NCI-H748 treated with DMSO at 0.1 percent for 48 hours (cell line): ENCODE measurements around the gene SGTA.

Experiments
- DNase-seq: peaks from one replicate; lab custom pipeline; 2025; lab: John Stamatoyannopoulos, UW

SGTA gene

DNA sequence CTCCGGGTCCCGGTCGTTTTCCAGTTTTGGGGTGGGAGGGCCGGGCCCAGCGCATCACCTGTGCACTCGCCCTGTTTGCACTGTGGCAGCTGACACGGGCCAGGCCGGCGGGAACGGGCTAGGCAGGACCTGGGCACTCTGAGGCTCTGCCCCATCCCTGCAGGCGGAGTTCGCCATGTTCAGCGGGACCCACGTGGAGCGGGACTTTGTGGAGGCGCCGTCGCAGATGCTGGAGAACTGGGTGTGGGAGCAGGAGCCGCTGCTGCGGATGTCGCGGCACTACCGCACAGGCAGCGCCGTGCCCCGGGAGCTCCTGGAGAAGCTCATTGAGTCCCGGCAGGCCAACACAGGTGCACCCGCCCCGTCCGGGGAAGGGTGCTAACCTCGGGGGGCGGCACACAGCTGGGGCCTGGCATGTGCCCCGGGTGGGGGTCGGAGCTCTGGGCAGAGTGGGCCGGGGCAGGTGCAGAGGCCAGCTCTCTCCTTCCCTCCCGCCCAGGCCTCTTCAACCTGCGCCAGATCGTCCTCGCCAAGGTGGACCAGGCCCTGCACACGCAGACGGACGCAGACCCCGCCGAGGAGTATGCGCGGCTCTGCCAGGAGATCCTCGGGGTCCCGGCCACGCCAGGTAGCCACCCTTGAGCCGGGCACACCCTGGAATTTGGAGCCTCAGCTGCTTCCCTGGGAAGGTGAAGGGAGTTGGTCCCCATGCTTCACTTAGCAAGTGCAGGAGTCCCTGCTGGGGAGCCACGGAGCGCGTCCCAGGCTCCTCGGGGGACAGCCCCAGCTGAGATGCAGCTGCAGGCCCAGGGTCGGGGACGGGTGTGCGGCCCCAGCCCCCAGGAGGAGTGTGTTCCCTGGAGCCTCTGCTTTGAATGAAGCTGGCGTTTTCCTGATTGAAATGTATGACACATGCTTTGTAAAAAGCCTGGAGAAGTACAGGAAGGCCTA, 27.3 kb upstream of the SGTA start:
- DNase-seq: no peak

DNA sequence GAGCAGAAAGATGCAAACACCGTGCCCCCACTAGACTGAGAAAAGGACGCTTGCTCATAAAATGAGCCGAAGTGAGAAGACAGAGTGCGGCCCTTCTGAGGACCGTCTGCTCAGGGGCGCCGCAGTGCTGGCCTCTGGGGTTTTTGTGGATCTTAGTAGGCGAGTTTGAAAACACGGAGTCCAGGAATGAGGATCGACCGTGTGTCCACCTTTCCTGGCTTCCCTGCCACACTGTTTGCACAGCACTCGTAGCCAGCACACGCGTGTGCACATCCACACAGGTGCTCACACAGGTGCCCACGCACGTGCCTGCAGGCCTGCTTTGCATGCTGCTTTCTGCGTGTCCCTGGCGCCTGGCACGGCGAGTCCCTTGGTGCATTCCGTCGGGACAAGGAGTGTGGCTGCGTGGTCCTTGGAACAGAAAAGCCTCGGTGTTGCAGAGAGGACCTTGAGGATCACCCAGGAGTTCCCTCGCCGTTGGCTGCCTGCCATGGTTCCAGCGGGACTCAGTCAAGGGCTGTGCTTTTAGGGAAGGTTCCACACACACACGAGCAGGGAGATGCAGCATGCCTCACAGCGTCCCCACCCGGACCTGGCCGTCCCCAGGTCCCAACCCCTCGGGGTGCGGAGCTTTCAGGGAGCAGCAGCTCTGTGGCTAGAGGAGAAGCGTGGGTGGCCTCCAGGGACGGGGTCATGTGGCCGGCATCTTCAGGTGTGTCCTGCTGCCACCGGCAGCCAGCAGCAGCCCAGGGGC, 26.5 kb upstream of the SGTA start:
- no peak for DNase-seq

DNA sequence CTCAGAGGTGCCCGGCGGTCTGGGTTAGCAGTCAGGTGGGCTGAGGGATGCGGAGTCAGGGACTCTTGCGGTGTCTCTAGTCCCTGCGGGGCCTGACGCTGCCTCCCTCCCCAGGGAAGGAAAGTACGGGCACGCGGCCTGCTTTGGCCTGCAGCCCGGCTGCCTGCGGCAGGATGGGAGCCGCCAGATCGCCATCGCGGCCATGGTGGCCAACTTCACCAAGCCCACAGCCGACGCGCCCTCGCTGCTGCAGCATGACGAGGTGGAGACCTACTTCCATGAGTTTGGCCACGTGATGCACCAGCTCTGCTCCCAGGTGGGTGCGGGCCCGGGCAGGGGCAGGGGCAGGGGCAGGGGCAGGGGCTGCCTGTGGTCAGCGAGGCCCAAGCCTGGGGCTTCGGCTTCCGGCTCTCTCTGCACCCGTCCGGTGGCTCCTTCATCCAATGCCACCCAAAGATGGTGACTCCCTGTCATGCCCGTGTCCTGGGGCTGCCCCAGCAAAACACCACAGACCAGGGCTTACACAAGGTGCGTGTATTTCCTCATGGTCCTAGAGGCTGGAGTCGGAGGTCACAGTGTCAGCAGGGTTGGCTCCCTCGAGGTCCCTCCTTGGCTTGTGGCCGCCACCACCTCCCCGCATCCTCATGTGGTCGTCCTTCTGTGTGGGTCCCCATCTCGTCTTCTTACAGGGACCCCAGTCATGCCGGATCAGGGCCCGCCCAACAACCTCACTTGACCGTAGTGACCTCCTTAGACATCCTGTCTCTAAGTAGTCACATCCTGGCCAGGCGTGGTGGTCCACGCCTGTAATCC, 25.3 kb upstream of the SGTA start:
- no peak for DNase-seq

DNA sequence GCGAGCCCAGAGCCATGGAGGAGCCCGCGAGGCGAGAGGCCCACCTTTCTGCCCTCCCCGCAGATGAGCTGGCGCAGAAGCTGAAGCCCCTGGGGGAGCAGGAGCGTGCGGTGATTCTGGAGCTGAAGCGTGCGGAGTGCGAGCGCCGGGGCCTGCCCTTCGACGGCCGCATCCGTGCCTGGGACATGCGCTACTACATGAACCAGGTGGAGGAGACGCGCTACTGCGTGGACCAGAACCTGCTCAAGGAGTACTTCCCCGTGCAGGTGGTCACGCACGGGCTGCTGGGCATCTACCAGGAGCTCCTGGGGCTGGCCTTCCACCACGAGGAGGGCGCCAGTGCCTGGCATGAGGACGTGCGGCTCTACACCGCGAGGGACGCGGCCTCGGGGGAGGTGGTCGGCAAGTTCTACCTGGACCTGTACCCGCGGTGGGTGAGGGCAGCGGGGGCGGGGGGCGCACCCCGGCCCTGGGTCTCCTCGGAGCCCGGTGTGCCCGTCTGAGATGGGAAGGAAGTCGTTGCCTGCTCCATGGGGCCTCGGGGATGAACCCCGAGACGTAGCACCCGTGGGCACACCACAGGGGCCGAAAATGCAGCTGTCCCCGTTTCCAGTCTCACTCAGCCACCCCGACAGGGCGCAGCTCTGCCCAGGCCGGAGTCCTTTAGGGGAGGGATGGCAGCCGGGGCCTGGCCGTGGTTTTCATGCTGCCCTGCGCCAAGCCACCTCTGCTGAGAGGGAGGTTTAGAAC, 24.5 kb upstream of the SGTA start:
- no peak for DNase-seq

DNA sequence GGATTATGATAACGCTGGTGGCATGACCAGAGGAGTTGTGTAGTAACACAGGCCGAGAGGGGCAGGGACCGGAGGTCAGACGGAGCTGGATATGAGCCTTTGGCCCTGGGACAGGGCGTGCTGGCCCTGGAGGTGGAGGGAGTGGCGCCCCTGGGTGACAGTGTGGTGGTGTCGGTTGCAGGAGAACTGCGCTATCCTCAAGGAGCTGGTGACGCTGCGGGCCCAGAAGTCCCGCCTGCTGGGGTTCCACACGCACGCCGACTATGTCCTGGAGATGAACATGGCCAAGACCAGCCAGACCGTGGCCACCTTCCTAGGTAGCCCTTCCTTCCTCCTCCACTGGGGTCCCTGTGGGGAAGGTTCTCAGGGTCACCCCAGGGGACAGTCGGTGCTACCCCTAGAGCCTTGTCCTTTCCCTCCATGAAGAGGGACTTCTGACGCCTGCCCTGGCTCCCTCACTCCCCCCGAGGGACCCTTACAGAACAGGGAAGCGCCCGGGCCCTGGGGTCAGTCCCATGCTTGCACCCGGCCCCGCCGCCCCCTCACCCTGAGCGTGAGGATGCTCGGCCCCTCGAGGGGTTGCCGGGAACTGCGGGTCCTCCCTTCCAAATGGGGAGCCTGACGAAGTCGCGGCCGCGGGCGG, 23.8 kb upstream of the SGTA start:
- no peak for DNase-seq

DNA sequence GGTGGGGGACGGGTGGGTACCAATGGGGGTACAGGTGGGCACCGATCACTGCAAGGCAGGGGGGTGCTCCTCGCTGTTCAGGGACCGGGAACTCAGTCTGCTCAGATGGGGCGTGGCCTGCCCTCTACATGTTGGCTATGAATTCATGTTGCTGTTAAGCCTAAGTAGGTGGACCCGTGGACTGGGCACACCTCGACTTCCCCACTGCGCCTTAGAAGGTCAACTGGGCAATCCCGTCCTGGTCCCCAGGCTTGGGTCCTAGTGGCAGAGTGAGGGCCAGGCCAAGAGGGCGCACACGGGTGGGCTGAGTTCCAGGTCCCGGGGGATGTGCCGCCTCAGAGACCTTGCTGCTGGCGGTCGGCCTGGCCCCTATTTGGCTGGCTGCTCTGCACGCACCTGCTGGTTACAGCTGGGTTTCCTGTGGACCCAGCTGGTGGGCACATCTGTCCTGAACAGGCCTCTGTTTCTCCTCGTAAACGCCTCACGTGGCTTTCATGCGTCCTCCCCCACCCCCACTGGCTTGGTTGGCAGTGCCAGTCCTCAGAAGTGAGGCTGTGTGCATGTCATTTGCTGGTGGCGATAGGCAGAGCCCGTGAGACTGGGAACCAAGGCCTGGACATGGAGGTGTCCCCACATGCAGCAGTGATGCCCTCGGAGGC, 23.0 kb upstream of the SGTA start:
- no peak for DNase-seq

DNA sequence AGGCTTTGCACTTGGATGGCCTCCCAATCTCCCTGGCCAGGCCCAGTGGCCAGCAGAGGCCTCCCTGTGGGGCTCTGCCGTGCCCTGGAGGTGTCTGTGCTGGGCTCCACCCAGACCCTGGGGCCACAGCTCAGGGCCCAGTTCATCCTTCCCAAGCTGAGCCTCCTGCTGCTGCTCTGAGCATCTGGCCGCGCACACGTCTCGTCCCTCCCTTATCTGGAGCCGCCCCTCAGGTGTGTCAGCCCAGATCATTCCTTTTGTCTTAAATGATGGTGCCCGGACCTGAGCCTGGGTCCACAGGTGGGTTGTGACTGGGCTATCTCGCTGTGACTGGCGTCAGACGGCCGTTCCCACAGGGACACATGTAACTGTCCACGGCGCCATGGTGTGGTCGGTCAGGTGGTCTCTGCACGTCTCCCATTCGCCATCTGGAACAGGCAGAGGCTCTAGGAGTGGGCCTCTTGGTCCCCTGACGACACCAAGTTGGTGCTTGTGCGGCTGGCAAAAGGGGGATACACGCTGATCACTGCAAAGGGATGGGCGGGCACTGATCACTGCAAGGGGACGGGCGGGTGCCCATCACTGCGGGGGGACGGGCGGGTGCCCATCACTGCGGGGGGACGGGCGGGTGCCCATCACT, 22.3 kb upstream of the SGTA start:
- DNase-seq: no peak

DNA sequence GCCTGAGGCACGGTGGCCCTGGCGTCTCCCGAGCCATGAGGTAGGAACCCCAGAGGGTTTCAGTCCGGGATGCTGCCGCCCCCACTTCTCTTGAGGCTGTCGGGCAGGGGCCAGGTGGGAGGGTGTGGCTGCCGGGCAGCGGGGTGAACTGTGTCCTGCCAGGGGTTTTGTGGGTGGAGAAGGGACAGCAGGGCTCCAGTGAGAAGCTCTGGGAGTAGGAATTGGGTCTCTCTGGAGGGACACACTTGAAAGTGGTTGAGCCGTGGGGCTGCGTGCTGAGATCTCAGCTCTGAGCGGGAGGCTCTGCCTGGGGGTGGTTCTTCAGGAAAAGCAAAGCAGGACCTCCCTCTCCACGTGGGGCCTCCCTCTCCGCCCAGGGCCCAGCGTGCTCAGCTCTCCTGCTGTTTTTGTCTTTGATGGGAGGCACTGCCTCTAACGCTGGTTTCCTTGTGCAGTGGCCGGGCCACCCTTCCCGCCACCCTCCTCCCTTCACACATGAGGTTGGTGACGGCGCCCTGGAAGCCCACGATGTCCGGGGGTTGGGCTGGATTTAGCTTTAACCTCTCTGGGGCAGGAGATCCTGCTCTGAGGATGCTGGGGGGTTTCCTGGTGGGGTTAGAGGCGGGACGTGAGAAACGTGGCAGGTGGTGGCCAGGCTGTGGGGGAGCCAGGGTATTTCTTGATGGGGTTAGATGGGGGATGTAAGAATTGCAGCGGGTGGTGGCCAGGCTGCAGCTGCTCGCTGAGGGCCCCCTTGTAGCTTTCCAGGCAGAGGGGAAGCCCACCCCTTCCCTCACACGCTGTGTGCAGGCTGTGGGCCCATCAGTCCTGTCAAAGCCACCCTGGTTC, 21.3 kb upstream of the SGTA start:
- no peak for DNase-seq

DNA sequence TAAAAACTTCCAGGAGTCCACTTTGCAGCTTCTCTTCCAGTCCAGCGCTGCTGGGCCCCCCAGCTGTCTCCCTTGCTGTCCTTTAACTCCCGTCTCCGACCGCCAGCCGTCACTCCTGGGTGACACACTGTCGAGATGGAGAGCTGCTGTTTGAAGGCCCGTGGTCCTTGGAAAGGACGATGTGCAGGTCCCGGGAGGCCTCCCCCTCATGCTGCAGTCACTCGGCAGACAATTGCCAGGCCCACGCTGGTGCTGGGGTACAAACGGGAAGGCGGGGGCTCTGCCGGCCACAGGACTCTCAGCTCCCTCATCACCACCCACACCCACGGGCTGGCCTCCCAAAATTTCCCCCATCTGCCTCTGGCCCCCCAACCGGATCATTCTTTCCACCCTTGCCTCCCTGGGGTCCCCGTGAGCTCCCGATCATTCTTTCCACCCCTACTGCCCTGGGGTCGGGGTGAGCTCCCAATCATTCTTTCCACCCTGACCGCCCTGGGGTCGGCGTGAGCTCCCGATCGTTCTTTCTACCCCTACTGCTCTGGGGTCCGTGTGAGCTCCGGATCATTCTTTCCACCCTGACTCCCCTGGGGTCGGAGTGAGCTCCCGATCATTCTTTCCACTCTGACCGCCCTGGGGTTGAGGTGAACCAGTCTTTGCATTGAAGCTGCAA, 20.5 kb upstream of the SGTA start:
- no peak for DNase-seq

DNA sequence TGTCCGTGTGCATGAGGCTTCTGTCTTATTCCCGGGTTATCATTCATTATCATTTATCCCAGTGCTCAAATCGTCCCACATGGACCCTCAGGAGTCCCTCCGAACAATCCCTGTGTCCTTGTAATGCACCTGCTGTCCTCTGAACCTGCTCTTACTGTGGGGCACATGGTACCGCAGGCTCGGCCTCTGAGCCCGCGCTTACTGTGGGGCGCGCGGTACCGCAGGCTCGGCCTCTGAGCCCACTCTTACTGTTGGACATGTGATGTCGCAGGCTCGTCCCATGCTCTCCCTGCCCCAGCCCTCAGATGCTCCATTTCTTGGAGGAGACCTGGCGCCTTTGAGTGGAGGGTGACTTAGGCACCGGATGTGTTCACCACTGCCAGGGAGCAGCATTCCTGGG, 19.8 kb upstream of the SGTA start:
- no peak for DNase-seq

DNA sequence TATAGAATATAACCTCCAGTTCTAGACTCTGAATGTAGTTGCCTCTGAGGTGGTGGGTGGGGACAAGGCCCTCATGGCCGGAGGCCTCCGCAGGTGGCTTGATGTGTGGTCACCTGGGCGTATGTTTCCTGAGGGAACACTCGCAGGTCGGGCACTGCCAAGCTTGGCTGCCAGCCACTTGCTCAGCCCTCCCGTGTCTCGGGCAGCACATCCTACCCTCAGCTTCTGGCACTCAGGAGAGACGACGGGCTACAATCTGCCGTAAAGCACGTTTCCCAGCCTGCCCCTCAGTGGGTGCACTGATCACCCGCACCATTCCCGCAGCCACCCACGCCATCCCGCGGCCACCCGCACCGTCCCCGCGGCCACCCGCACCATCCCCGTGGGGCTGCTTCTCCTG, 17.4 kb upstream of the SGTA start:
- no peak for DNase-seq

DNA sequence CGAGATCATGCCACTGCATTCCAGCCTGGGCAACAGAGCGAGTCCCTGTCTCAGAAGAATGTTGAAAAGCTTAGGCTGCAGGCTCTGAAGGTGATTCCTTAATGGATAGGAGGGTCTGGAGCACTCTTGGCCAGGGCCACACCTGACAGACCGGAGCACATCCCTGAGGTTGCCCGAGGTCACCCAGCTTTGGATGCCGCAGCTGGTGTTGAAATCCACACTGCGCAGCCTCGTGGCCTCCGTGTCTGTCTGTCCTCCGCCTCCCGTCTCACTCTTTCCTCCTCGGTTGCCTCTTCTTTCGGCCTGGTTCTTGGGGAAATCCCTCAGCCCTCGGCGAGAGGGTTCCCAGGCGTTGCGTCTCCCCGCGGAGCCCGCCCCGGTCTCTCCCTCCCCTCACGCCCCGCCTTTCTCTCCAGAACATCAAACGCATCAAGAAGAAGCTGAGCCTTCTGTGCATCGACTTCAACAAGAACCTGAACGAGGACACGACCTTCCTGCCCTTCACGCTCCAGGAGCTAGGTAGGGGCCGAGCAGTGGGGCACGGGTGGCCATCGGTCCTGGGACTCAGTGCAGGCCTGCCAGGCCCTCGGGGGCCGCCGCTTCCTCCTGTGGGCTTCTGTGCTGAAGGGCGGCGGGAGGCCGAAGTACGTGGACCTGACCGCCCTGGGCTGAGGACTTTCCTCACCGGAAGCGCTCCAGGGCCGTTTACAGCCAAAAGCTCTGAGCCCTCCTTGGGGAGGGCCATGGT, 16.4 kb upstream of the SGTA start:
- no peak for DNase-seq

DNA sequence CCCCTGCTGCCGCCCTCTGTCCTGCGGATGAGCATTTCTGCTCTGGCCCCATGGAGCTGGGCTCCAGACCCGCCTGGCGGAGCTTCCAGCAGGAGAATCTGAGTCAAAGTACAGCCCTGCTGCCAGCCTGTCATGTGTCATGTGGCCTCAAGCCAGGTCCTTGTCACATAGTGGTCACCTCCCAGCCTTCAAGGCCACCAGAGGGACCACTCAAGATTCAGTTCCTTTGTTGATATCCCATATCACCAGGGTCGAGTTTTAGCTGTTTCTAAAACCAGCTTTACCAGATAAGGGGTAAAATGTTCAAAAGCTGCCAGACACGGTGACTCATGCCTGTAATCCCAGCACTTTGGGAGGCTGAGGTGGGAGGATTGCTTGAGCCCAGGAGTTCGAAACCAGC, 15.7 kb upstream of the SGTA start:
- no peak for DNase-seq

DNA sequence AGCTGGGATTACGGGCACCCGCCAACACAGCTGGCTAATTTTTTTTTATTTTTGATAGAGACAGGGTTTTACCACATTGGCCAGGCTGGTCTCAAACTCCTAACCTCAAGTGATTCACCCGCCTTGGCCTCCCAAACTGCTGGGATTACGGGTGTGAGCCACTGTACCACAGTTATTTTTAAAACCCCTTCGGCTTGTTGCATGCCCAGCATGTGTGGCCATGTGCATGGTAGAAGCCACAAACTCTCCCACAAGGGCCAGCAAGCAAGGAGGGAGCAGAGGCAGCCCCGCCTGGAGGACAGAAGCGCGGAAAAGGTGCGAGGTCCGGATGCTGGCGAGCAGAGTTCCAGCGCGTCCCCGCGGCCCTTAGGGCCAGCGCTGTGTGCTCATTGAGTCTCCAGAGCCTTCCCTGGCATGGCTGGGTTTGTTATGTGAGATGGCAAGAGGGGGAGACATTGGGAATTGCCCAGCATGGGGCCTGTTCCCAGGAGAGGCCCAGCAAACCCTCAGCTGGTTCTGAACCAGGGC, 15.1 kb upstream of the SGTA start:
- DNase-seq: no peak

DNA sequence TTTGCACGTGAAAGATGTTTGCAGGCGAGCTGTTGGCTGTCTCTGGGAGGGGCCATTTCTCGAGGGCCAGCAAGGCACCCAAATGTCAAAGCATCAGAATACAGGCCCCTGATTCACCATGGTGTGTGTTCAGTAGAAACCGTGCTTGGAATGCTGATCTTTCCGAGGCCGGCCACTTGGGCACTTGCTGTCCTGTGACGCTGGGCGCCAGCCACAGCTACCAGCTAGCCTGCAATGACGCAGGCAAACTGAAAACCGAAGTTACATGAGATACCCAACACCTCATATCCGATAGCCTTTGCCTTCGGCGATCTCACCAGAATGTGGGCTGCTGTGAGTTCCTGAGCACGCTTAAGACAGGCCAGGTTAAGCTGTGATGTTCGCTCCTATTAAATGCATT, 14.2 kb upstream of the SGTA start:
- DNase-seq: no peak

DNA sequence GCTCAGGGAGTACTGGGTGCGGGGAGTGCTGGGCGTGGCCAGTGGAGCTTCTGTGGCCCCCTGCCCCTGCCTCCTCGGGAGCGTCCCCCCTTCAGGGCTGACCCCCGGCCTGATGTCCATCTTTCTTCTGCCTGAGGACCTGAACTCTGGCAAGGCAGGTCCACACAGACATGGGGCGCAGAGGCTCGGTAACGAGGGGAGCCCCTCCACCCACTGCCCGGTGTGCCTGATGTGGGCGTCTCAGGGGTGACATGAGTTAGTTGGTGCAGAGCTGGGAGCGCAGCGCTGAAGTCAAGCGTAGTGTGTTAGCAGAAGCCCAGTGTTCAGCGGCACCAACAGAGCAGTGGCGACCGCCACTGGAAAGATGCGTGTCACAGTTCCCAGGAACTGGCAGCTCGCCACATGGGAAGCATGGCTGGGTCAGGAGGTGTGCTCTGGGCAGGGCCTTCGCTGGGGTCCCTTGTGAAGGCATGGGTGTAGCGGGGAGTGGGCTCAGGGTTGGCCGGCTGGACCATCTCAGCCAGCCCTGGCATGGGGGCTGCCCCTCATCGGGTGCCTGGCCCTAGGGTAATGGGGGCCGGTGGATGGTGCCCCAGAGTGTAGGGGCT, 13.7 kb upstream of the SGTA start:
- no peak for DNase-seq
